ENCODE data around the gene EFNB3. TPM values are rescaled to one million over a fixed set of nuclear protein-coding genes. Genes with fewer than 3 reads are reported as not detected.

The EFNB3 gene
- total RNA-seq, 2 experiments from 2014 or later = not detected

DNA sequence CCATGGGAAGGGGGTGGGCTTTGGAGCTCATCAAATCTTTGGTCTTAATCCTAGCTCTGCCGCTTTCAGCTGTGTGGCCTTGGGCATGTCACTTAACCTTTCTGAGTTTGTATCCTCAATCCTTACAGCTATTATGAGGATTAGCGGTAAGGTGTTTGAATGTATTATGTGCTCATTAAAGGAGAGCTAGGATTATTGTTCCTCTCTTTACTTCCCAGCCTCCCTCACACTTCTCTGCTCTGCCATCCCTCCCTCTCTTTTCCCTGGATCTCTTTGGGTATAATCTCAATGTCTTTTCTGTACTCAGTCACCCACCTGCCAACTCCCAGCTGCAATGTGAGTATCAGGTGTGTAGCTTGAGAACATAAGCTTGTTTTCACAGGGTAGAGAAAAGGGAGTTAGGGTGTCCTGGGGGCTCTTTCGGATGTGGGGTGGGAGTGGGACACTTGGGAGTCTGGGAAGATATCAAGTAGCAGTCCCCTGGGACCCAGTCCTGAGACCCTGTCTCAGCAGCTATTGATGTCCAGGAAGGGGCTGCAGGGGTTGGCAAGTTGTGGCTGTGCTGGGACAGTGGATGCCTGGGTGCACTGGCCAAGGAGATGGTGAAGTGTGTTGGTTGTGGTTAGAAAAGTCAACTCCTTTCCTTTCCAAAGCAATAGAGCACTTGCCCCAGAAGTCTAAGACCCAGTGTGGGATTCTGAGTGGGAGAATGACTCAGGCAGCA lies 1.8 kb downstream of the EFNB3 start:
- Mint-ChIP-seq H3K36me3 (ENCODE audit: low read depth) (peaks cover 16% of the 10 kb centered on the region), H3K27ac (no peak overlapping the region), H3K4me1 (ENCODE audit: low read depth) (peaks cover 24% of the 10 kb centered on the region), H3K9me3 (no peaks in the 10 kb centered on the region), H3K27me3 (peaks cover 78% of the 10 kb centered on the region), H3K4me3 (peak overlapping the region; percentile 40)
- intact Hi-C loops (cut with DNase I, micrococcal nuclease) = no loop called here
- POLR2A ChIA-PET = interaction anchor here (0.6 kb wide), 1 partner anchor 661 kb away, joined by 3 read pairs; no protein-coding TSS in a partner anchor
- DNase-seq (no peak), ATAC-seq (ENCODE audit: poor library complexity) (no peak)
- CTCF ChIA-PET = no interaction called here
- TF ChIP-seq, protein P1, sequence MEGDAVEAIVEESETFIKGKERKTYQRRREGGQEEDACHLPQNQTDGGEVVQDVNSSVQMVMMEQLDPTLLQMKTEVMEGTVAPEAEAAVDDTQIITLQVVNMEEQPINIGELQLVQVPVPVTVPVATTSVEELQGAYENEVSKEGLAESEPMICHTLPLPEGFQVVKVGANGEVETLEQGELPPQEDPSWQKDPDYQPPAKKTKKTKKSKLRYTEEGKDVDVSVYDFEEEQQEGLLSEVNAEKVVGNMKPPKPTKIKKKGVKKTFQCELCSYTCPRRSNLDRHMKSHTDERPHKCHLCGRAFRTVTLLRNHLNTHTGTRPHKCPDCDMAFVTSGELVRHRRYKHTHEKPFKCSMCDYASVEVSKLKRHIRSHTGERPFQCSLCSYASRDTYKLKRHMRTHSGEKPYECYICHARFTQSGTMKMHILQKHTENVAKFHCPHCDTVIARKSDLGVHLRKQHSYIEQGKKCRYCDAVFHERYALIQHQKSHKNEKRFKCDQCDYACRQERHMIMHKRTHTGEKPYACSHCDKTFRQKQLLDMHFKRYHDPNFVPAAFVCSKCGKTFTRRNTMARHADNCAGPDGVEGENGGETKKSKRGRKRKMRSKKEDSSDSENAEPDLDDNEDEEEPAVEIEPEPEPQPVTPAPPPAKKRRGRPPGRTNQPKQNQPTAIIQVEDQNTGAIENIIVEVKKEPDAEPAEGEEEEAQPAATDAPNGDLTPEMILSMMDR (IDR thresholded peaks at IDR 0.05) = no peak
- H3K27ac ChIP-seq (ENCODE audit: low read depth in 1 of 2, low read length in 2 of 2) = no peak overlapping the region
- peaks cover 53 to 58% of the 10 kb centered on the region in 2 experiments for H3K27me3 ChIP-seq (ENCODE audit: control insufficient read depth in 1 of 2, insufficient read depth in 2 of 2, low read length in 2 of 2)
- H3K4me3 ChIP-seq (ENCODE audit: low read length) = no peak overlapping the region
- peaks cover 26% of the 10 kb centered on the region for H3K4me1 ChIP-seq (ENCODE audit: insufficient read depth, low read length)
- peaks cover 0 to 17% of the 10 kb centered on the region in 2 experiments for H3K9me3 ChIP-seq (ENCODE audit: control insufficient read depth in 1 of 2, insufficient read depth in 1 of 2, low read length in 2 of 2)
- peaks cover 11% of the 10 kb centered on the region for H3K36me3 ChIP-seq (ENCODE audit: insufficient read depth, low read length)

DNA sequence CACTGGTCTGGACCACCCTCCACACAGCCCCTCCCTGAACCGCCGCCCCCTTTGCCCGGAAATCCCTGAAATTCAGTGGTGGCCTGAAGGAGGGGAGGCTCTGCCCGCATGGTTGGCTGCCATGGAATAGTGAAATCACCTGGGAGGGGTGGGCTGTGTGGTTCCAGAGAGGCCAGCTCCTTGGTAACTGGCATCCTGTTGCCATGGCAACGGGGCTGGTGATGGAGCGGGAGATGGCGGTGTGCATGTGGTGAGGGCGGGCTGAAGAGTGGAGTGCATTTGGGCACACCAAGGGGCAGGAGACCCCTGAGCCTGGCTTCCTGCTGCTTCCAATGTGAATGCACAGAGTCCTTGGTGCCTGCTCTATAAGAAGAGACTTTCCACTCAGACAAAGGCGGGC lies 2.4 kb downstream of the EFNB3 start:
- H3K4me3 ChIP-seq (ENCODE audit: low read length) = no peak overlapping the region
- H3K36me3 Mint-ChIP-seq (ENCODE audit: low read depth) = peaks cover 10% of the 10 kb centered on the region
- H3K36me3 ChIP-seq (ENCODE audit: insufficient read depth, low read length) = peaks cover 6% of the 10 kb centered on the region
- peaks cover 26% of the 10 kb centered on the region for H3K4me1 ChIP-seq (ENCODE audit: insufficient read depth, low read length)
- TF ChIP-seq, protein P1 (IDR thresholded peaks at IDR 0.05) = no peak
- POLR2A ChIA-PET = interaction anchor here (0.6 kb wide), 1 partner anchor 662 kb away, joined by 3 read pairs; no protein-coding TSS in a partner anchor
- H3K4me1 Mint-ChIP-seq (ENCODE audit: low read depth) = peaks cover 24% of the 10 kb centered on the region
- H3K27ac ChIP-seq (ENCODE audit: low read depth in 1 of 2, low read length in 2 of 2) = no peak overlapping the region
- peaks cover 52 to 63% of the 10 kb centered on the region in 2 experiments for H3K27me3 ChIP-seq (ENCODE audit: control insufficient read depth in 1 of 2, insufficient read depth in 2 of 2, low read length in 2 of 2)
- peaks cover 80% of the 10 kb centered on the region for H3K27me3 Mint-ChIP-seq
- CTCF ChIA-PET = interaction anchor here (0.6 kb wide), 1 partner anchor 44 kb away, joined by 3 read pairs; no protein-coding TSS in a partner anchor
- ATAC-seq (ENCODE audit: poor library complexity) (no peak), DNase-seq (no peak)
- H3K27ac Mint-ChIP-seq = no peak overlapping the region
- intact Hi-C loops (cut with DNase I, micrococcal nuclease) = no loop called here
- peaks cover 0 to 17% of the 10 kb centered on the region in 2 experiments for H3K9me3 ChIP-seq (ENCODE audit: control insufficient read depth in 1 of 2, insufficient read depth in 1 of 2, low read length in 2 of 2)
- H3K4me3 Mint-ChIP-seq = no peak overlapping the region
- no peaks in the 10 kb centered on the region for H3K9me3 Mint-ChIP-seq

DNA sequence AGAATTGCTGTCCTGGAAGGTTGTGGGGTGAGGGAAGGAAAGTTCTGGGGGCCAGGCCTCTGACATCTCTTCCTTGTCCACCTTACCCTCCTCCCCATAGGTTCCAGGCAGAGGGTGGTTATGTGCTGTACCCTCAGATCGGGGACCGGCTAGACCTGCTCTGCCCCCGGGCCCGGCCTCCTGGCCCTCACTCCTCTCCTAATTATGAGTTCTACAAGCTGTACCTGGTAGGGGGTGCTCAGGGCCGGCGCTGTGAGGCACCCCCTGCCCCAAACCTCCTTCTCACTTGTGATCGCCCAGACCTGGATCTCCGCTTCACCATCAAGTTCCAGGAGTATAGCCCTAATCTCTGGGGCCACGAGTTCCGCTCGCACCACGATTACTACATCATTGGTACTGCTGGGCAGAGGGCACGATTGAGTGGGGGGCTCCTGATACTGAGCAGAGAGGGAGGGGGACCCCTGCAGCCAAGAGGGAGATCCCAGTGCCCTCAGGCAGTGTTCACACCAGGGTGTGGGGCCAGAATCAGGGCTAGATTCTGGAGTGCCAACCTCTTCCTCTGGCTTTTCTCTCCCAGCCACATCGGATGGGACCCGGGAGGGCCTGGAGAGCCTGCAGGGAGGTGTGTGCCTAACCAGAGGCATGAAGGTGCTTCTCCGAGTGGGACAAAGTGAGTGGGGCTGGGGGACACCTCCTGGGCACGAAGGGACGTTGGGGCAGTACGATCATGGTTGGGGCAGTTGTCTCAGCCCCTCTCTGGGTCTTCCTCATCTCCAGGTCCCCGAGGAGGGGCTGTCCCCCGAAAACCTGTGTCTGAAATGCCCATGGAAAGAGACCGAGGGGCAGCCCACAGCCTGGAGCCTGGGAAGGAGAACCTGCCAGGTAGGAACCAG lies 3.1 kb downstream of the EFNB3 start:
- ChIA-PET CTCF (interaction anchor here (0.6 kb wide), 1 partner anchor 44 kb away, joined by 3 read pairs; no protein-coding TSS in a partner anchor), POLR2A (no interaction called here)
- Mint-ChIP-seq H3K9me3 (no peaks in the 10 kb centered on the region), H3K4me1 (ENCODE audit: low read depth) (peaks cover 24% of the 10 kb centered on the region), H3K4me3 (no peak overlapping the region), H3K27ac (no peak overlapping the region), H3K27me3 (peaks cover 80% of the 10 kb centered on the region), H3K36me3 (ENCODE audit: low read depth) (peaks cover 5% of the 10 kb centered on the region)
- intact Hi-C loops (cut with DNase I, micrococcal nuclease) = no loop called here
- H3K4me1 ChIP-seq (ENCODE audit: insufficient read depth, low read length) = peaks cover 26% of the 10 kb centered on the region
- peaks cover 1% of the 10 kb centered on the region for H3K36me3 ChIP-seq (ENCODE audit: insufficient read depth, low read length)
- H3K27ac ChIP-seq (ENCODE audit: low read depth in 1 of 2, low read length in 2 of 2) = no peak overlapping the region
- H3K9me3 ChIP-seq (ENCODE audit: control insufficient read depth in 1 of 2, insufficient read depth in 1 of 2, low read length in 2 of 2) = peaks cover 0 to 15% of the 10 kb centered on the region in 2 experiments
- TF ChIP-seq, protein P1 (IDR thresholded peaks at IDR 0.05) = no peak
- peaks cover 47 to 56% of the 10 kb centered on the region in 2 experiments for H3K27me3 ChIP-seq (ENCODE audit: control insufficient read depth in 1 of 2, insufficient read depth in 2 of 2, low read length in 2 of 2)
- ATAC-seq (ENCODE audit: poor library complexity) = no peak
- no peak for DNase-seq
- H3K4me3 ChIP-seq (ENCODE audit: low read length) = no peak overlapping the region
